ENCODE results near the gene TAF4B. TPM values are rescaled to one million over a fixed set of nuclear protein-coding genes. Genes with fewer than 3 reads are reported as not detected.

TAF4B gene
- total RNA-seq, 1 donor from 2014 or later: 1.4 TPM

- Mint-ChIP-seq H3K27ac (ENCODE audit: unreplicated experiment) (no peak overlapping the region), H3K36me3 (ENCODE audit: unreplicated experiment) (no peaks in the 10 kb centered on the region), H3K9me3 (ENCODE audit: unreplicated experiment) (no peaks in the 10 kb centered on the region), H3K4me1 (ENCODE audit: low read depth, unreplicated experiment) (no peaks in the 10 kb centered on the region), H3K4me3 (ENCODE audit: unreplicated experiment) (no peak overlapping the region), H3K27me3 (ENCODE audit: unreplicated experiment) (no peaks in the 10 kb centered on the region)
- no peak for TF ChIP-seq CTCF (IDR thresholded peaks at IDR 0.05; ENCODE audit: partially characterized antibody, unreplicated experiment)
- no peak for DNase-seq
Observed at GRCh38 chr18:26336572-26336971, 110.3 kb downstream of the TAF4B start.

- Mint-ChIP-seq H3K27me3 (ENCODE audit: unreplicated experiment) (no peaks in the 10 kb centered on the region), H3K4me3 (ENCODE audit: unreplicated experiment) (no peak overlapping the region), H3K4me1 (ENCODE audit: low read depth, unreplicated experiment) (no peaks in the 10 kb centered on the region), H3K9me3 (ENCODE audit: unreplicated experiment) (peaks cover 6% of the 10 kb centered on the region), H3K27ac (ENCODE audit: unreplicated experiment) (no peak overlapping the region), H3K36me3 (ENCODE audit: unreplicated experiment) (peaks cover 7% of the 10 kb centered on the region)
- DNase-seq: no peak
- no peak for TF ChIP-seq CTCF (IDR thresholded peaks at IDR 0.05; ENCODE audit: partially characterized antibody, unreplicated experiment)
Observed at GRCh38 chr18:26342646-26343045, 116.4 kb downstream of the TAF4B start.

- no peaks in the 10 kb centered on the region for H3K36me3 Mint-ChIP-seq (ENCODE audit: unreplicated experiment)
- no peaks in the 10 kb centered on the region for H3K4me1 Mint-ChIP-seq (ENCODE audit: low read depth, unreplicated experiment)
- TF ChIP-seq CTCF (IDR thresholded peaks at IDR 0.05; ENCODE audit: partially characterized antibody, unreplicated experiment): no peak
- no peak overlapping the region for H3K27ac Mint-ChIP-seq (ENCODE audit: unreplicated experiment)
- DNase-seq: no peak
- peaks cover 7% of the 10 kb centered on the region for H3K9me3 Mint-ChIP-seq (ENCODE audit: unreplicated experiment)
- no peaks in the 10 kb centered on the region for H3K27me3 Mint-ChIP-seq (ENCODE audit: unreplicated experiment)
- H3K4me3 Mint-ChIP-seq (ENCODE audit: unreplicated experiment): no peak overlapping the region
Observed at GRCh38 chr18:26350961-26351360, 124.7 kb downstream of the TAF4B start.

- Mint-ChIP-seq H3K4me1 (ENCODE audit: low read depth, unreplicated experiment) (no peaks in the 10 kb centered on the region), H3K9me3 (ENCODE audit: unreplicated experiment) (no peaks in the 10 kb centered on the region)
- DNase-seq: no peak
Observed at GRCh38 chr18:26356045-26356785, 130.0 kb downstream of the TAF4B start.

More at GRCh38 chr18:26356045-26356785, 130.0 kb downstream of the TAF4B start:
- no peak for TF ChIP-seq CTCF (IDR thresholded peaks at IDR 0.05; ENCODE audit: partially characterized antibody, unreplicated experiment)
- H3K27me3 Mint-ChIP-seq (ENCODE audit: unreplicated experiment): no peaks in the 10 kb centered on the region
- H3K36me3 Mint-ChIP-seq (ENCODE audit: unreplicated experiment): no peaks in the 10 kb centered on the region
- H3K4me3 Mint-ChIP-seq (ENCODE audit: unreplicated experiment): no peak overlapping the region
- H3K27ac Mint-ChIP-seq (ENCODE audit: unreplicated experiment): no peak overlapping the region

All from glutamatergic neuron (in vitro differentiated cells).